Keratinocyte (primary cell): Measurements from ENCODE around the gene RETREG1. TPM values are rescaled to one million over a fixed set of nuclear protein-coding genes. Genes with fewer than 3 reads are reported as not detected.

ENCODE experiments used
- DNase-seq: peaks from one replicate; pipeline ENCODE4 v3.0.0-alpha.2; 2011; ENCODE audit warnings: low read depth, missing footprints, low spot score
- FAIRE-seq: peaks from 2 replicates; lab custom pipeline; 2011; peaks lifted over from hg19 to GRCh38; lab: Jason Lieb, UNC
- H2AFZ ChIP-seq: 2 replicates; pipeline ENCODE4 v1.6.0; 2012; ENCODE audit warnings: low read length, control low read depth, inconsistent platforms; ENCODE audit not compliant: control insufficient read depth
- H3K27ac ChIP-seq: 2 replicates; pipeline ENCODE4 v1.5.1; 2011; ENCODE audit warnings: low read length; ENCODE audit not compliant: control insufficient read depth, insufficient read depth
- H3K27me3 ChIP-seq: 3 replicates; pipeline ENCODE4 v1.6.0; 2011; ENCODE audit warnings: low read length; ENCODE audit not compliant: control insufficient read depth, insufficient read depth; ENCODE audit errors: extremely low read depth
- H3K36me3 ChIP-seq, 2 experiments: 2 replicates in 1 of 2; 3 replicates in 1 of 2; pipeline ENCODE4 v1.5.1; 2011; ENCODE audit warnings: low read length in 2 of 2, mild to moderate bottlenecking in 1 of 2; ENCODE audit not compliant: control insufficient read depth in 2 of 2, insufficient read depth in 2 of 2; ENCODE audit errors: extremely low read depth in 1 of 2
- H3K4me1 ChIP-seq: 3 replicates; pipeline ENCODE4 v1.5.1; 2011; ENCODE audit warnings: low read length; ENCODE audit not compliant: control insufficient read depth, insufficient read depth; ENCODE audit errors: extremely low read depth
- H3K4me2 ChIP-seq: 3 replicates; pipeline ENCODE4 v1.6.0; 2011; ENCODE audit warnings: low read depth, low read length; ENCODE audit not compliant: control insufficient read depth, insufficient read depth; ENCODE audit errors: extremely low read depth
- H3K4me3 ChIP-seq, 3 experiments: fragments of 200-600 bp in 1 of 3; sonication (generic) in 1 of 3; 2 replicates in 2 of 3; 3 replicates in 1 of 3; pipeline ENCODE4 v1.5.1; 2011 to 2016; ENCODE audit warnings: low read length in 3 of 3, mild to moderate bottlenecking in 3 of 3, control low read depth in 2 of 3, inconsistent platforms in 1 of 3, low read depth in 1 of 3, mixed read lengths in 1 of 3, mixed run types in 1 of 3, moderate library complexity in 1 of 3; ENCODE audit not compliant: control insufficient read depth in 2 of 3, insufficient read depth in 2 of 3; ENCODE audit errors: extremely low read depth in 1 of 3
- H3K79me2 ChIP-seq: 2 replicates; pipeline ENCODE4 v1.6.0; 2012; ENCODE audit warnings: low read length; ENCODE audit not compliant: control insufficient read depth, insufficient read depth
- H3K9ac ChIP-seq: 3 replicates; pipeline ENCODE4 v1.6.0; 2011; ENCODE audit warnings: low read length; ENCODE audit not compliant: control insufficient read depth, insufficient read depth; ENCODE audit errors: extremely low read depth
- H3K9me1 ChIP-seq: 3 replicates; pipeline ENCODE4 v1.6.0; 2011; ENCODE audit warnings: low read length; ENCODE audit not compliant: control insufficient read depth, insufficient read depth; ENCODE audit errors: extremely low read depth
- H3K9me3 ChIP-seq: 2 replicates; pipeline ENCODE4 v1.5.1; 2012; ENCODE audit warnings: low read depth, low read length; ENCODE audit not compliant: control insufficient read depth
- H4K20me1 ChIP-seq: 3 replicates; pipeline ENCODE4 v1.6.0; 2011; ENCODE audit warnings: low read length; ENCODE audit not compliant: control insufficient read depth, insufficient read depth; ENCODE audit errors: extremely low read depth
- EZH2 ChIP-seq: IDR thresholded peaks from one replicate; pipeline ENCODE4 v1.6.1; 2012; ENCODE audit warnings: inconsistent platforms, mild to moderate bottlenecking, low read length, moderate library complexity
- dilution Hi-C: fragments of 300-500 bp; cut with MboI; formaldehyde crosslinking; loops from one replicate; pipeline ENCODE4 v1.7.0; 2020; ENCODE audit warnings: low sequenced_read_pairs; ENCODE audit not compliant: extremely low pct_ligation_motif_present
- polyA plus RNA-seq, 5 experiments: library from polyadenylated mRNA; depleted of rRNA in 3 of 5; stranded (reverse) in 3 of 5; stranded (forward) in 1 of 5; unstranded in 1 of 5; fragments of >200 nt; gene quantifications; 1 replicate in 1 of 5; 2 replicates in 3 of 5; 3 replicates in 1 of 5; pipeline versions ENCODE4 v1.2.1 to v1.2.3, GENCODE V29; 2011 to 2012; ENCODE audit warnings: missing spikeins in 2 of 5, low read depth in 1 of 5, low replicate concordance in 1 of 5
- TF ChIP-seq, protein P1 (sequence below), 3 experiments: IDR thresholded peaks in 1 of 3; conservative IDR thresholded peaks in 1 of 3; optimal IDR thresholded peaks in 1 of 3; 2 replicates in 2 of 3; 3 replicates in 1 of 3; pipeline versions ENCODE3 to v1.5.1; 2011; ENCODE audit warnings: low read length in 3 of 3, mild to moderate bottlenecking in 3 of 3, moderate library complexity in 2 of 3, control low read depth in 1 of 3, inconsistent platforms in 1 of 3; ENCODE audit not compliant: insufficient read depth in 2 of 3; ENCODE audit errors: extremely low read depth in 1 of 3

Gene RETREG1
- polyA plus RNA-seq, 1 donor (not counting 4 experiments of a cell fraction or from before 2014, with no cell fraction given), result 7.4 TPM

- no peaks in the 10 kb centered on the region for H3K79me2 ChIP-seq
- DNase-seq, result no peak
- H3K27me3 ChIP-seq, result no peaks in the 10 kb centered on the region
- H3K4me1 ChIP-seq, result no peaks in the 10 kb centered on the region
- H3K9ac ChIP-seq, result no peak overlapping the region
- H2AFZ ChIP-seq, result no peak overlapping the region
- no peaks in the 10 kb centered on the region for H3K36me3 ChIP-seq
- TF ChIP-seq, protein P1, sequence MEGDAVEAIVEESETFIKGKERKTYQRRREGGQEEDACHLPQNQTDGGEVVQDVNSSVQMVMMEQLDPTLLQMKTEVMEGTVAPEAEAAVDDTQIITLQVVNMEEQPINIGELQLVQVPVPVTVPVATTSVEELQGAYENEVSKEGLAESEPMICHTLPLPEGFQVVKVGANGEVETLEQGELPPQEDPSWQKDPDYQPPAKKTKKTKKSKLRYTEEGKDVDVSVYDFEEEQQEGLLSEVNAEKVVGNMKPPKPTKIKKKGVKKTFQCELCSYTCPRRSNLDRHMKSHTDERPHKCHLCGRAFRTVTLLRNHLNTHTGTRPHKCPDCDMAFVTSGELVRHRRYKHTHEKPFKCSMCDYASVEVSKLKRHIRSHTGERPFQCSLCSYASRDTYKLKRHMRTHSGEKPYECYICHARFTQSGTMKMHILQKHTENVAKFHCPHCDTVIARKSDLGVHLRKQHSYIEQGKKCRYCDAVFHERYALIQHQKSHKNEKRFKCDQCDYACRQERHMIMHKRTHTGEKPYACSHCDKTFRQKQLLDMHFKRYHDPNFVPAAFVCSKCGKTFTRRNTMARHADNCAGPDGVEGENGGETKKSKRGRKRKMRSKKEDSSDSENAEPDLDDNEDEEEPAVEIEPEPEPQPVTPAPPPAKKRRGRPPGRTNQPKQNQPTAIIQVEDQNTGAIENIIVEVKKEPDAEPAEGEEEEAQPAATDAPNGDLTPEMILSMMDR (optimal IDR thresholded peaks at IDR 0.05 in 1 of 3, IDR thresholded peaks at IDR 0.05 in 1 of 3, conservative IDR thresholded peaks at IDR 0.05 in 1 of 3; ENCODE audit: extremely low read depth in 1 of 3, insufficient read depth in 2 of 3, low read length in 3 of 3), result no peak
- no peak for TF ChIP-seq EZH2
- dilution Hi-C loops, result no loop called here
- H3K4me2 ChIP-seq, result no peak overlapping the region
- no peak overlapping the region for H3K27ac ChIP-seq
- H3K4me3 ChIP-seq, result no peak overlapping the region
- H4K20me1 ChIP-seq, result no peaks in the 10 kb centered on the region
- no peaks in the 10 kb centered on the region for H3K9me1 ChIP-seq
- FAIRE-seq, result no peak
- H3K9me3 ChIP-seq, result no peaks in the 10 kb centered on the region
Measured at GRCh38 chr5:16595881-16596580, 20.8 kb downstream of the RETREG1 start.

- H4K20me1 ChIP-seq, result no peaks in the 10 kb centered on the region
- no peak overlapping the region for H3K4me2 ChIP-seq
- no peaks in the 10 kb centered on the region for H3K9me1 ChIP-seq
- no peaks in the 10 kb centered on the region for H3K9me3 ChIP-seq
- H3K27me3 ChIP-seq, result no peaks in the 10 kb centered on the region
- H3K4me1 ChIP-seq, result no peaks in the 10 kb centered on the region
- FAIRE-seq, result peak; percentile 41
- H3K36me3 ChIP-seq, result no peaks in the 10 kb centered on the region
- no peaks in the 10 kb centered on the region for H3K79me2 ChIP-seq
- H3K27ac ChIP-seq, result no peak overlapping the region
- no peak overlapping the region for H2AFZ ChIP-seq
- dilution Hi-C loops, result no loop called here
- TF ChIP-seq, protein P1 (optimal IDR thresholded peaks at IDR 0.05 in 1 of 3, IDR thresholded peaks at IDR 0.05 in 1 of 3, conservative IDR thresholded peaks at IDR 0.05 in 1 of 3; ENCODE audit: extremely low read depth in 1 of 3, insufficient read depth in 2 of 3, low read length in 3 of 3), result no peak
- no peak for TF ChIP-seq EZH2
- no peak overlapping the region for H3K4me3 ChIP-seq
- no peak for DNase-seq
- no peak overlapping the region for H3K9ac ChIP-seq
Measured at GRCh38 chr5:16593628-16594027, 23.2 kb downstream of the RETREG1 start.
